ENCODE results near the gene CENPX.

Gene CENPX

GRCh38 chr17:82059272-82060000 lies 36.8 kb upstream of the CENPX start:
- Mint-ChIP-seq H3K27ac (no peak overlapping the region), H3K36me3 (peaks cover 5% of the 10 kb centered on the region), H3K4me1 (no peaks in the 10 kb centered on the region), H3K4me3 (no peak overlapping the region), H3K27me3 (no peaks in the 10 kb centered on the region), H3K9me3 (no peaks in the 10 kb centered on the region)
- DNase-seq (ENCODE audit: low spot score in 2 of 2) (no peak), ATAC-seq (ENCODE audit: low read depth) (no peak)

GRCh38 chr17:82058855-82059249 lies 36.2 kb upstream of the CENPX start:
- H3K4me3 Mint-ChIP-seq, result no peak overlapping the region
- DNase-seq (ENCODE audit: low spot score in 2 of 2) (no peak), ATAC-seq (ENCODE audit: low read depth) (no peak)
- no peaks in the 10 kb centered on the region for H3K4me1 Mint-ChIP-seq
- H3K36me3 Mint-ChIP-seq, result peaks cover 5% of the 10 kb centered on the region
- H3K27ac Mint-ChIP-seq, result no peak overlapping the region
- H3K27me3 Mint-ChIP-seq, result no peaks in the 10 kb centered on the region
- no peaks in the 10 kb centered on the region for H3K9me3 Mint-ChIP-seq

- H3K36me3 Mint-ChIP-seq, result peaks cover 5% of the 10 kb centered on the region
- ATAC-seq (ENCODE audit: low read depth) (no peak), DNase-seq (ENCODE audit: low spot score in 2 of 2) (no peak)
- no peaks in the 10 kb centered on the region for H3K4me1 Mint-ChIP-seq
- no peak overlapping the region for H3K4me3 Mint-ChIP-seq
- no peak overlapping the region for H3K27ac Mint-ChIP-seq
- H3K9me3 Mint-ChIP-seq, result no peaks in the 10 kb centered on the region
- no peaks in the 10 kb centered on the region for H3K27me3 Mint-ChIP-seq
These were observed 35.7 kb upstream of the CENPX start for GRCh38 chr17:82058230-82058854.

GRCh38 chr17:82056729-82057621 lies 34.3 kb upstream of the CENPX start:
- Mint-ChIP-seq H3K36me3 (peaks cover 5% of the 10 kb centered on the region), H3K4me1 (no peaks in the 10 kb centered on the region), H3K4me3 (no peak overlapping the region), H3K27ac (no peak overlapping the region), H3K27me3 (no peaks in the 10 kb centered on the region), H3K9me3 (no peaks in the 10 kb centered on the region)
- no peak for DNase-seq (ENCODE audit: low spot score in 2 of 2)
- no peak for ATAC-seq (ENCODE audit: low read depth)

- no peak overlapping the region for H3K4me3 Mint-ChIP-seq
- no peaks in the 10 kb centered on the region for H3K4me1 Mint-ChIP-seq
- H3K27me3 Mint-ChIP-seq, result no peaks in the 10 kb centered on the region
- H3K9me3 Mint-ChIP-seq, result no peaks in the 10 kb centered on the region
- H3K27ac Mint-ChIP-seq, result no peak overlapping the region
- H3K36me3 Mint-ChIP-seq, result peaks cover 5% of the 10 kb centered on the region
- no peak for ATAC-seq (ENCODE audit: low read depth)
- DNase-seq (ENCODE audit: low spot score in 2 of 2), result no peak
These were observed 33.5 kb upstream of the CENPX start for GRCh38 chr17:82055965-82056728.

- H3K4me3 Mint-ChIP-seq, result no peak overlapping the region
- H3K36me3 Mint-ChIP-seq, result peaks cover 5% of the 10 kb centered on the region
- H3K9me3 Mint-ChIP-seq, result no peaks in the 10 kb centered on the region
- ATAC-seq (ENCODE audit: low read depth), result no peak
- no peak overlapping the region for H3K27ac Mint-ChIP-seq
- peaks cover 5% of the 10 kb centered on the region for H3K4me1 Mint-ChIP-seq
- H3K27me3 Mint-ChIP-seq, result no peaks in the 10 kb centered on the region
- no peak for DNase-seq (ENCODE audit: low spot score in 2 of 2)
These were observed 32.6 kb upstream of the CENPX start for GRCh38 chr17:82055023-82055964.

GRCh38 chr17:82054351-82055022 lies 31.8 kb upstream of the CENPX start:
- Mint-ChIP-seq H3K9me3 (no peaks in the 10 kb centered on the region), H3K4me1 (peaks cover 8% of the 10 kb centered on the region), H3K36me3 (peaks cover 3% of the 10 kb centered on the region), H3K27me3 (no peaks in the 10 kb centered on the region), H3K27ac (no peak overlapping the region), H3K4me3 (no peak overlapping the region)
- ATAC-seq (ENCODE audit: low read depth) (no peak), DNase-seq (ENCODE audit: low spot score in 2 of 2) (no peak)

- Mint-ChIP-seq H3K4me1 (peaks cover 8% of the 10 kb centered on the region), H3K27me3 (no peaks in the 10 kb centered on the region), H3K9me3 (no peaks in the 10 kb centered on the region), H3K27ac (no peak overlapping the region), H3K4me3 (peak overlapping the region; percentile 66), H3K36me3 (peaks cover 3% of the 10 kb centered on the region)
- ATAC-seq (ENCODE audit: low read depth) (no peak), DNase-seq (ENCODE audit: low spot score in 2 of 2) (no peak)
These were observed 31.0 kb upstream of the CENPX start for GRCh38 chr17:82053556-82054263.

- H3K36me3 Mint-ChIP-seq, result peaks cover 5% of the 10 kb centered on the region
- H3K27me3 Mint-ChIP-seq, result no peaks in the 10 kb centered on the region
- H3K9me3 Mint-ChIP-seq, result no peaks in the 10 kb centered on the region
- ATAC-seq (ENCODE audit: low read depth) (no peak), DNase-seq (ENCODE audit: low spot score in 2 of 2) (no peak)
- H3K4me1 Mint-ChIP-seq, result peaks cover 8% of the 10 kb centered on the region
- H3K27ac Mint-ChIP-seq, result no peak overlapping the region
- H3K4me3 Mint-ChIP-seq, result peak overlapping the region; percentile 66
These were observed 30.5 kb upstream of the CENPX start for GRCh38 chr17:82053130-82053529.

- H3K27ac Mint-ChIP-seq, result no peak overlapping the region
These were observed 30.0 kb upstream of the CENPX start for GRCh38 chr17:82052638-82053059.

GRCh38 chr17:82051776-82052637 lies 29.3 kb upstream of the CENPX start, which contains the start of the genes GPS1 and RFNG:
TSS of gene GPS1 (plus strand) at chr17:82051898. CDS start at chr17:82051932, 34 bp downstream.
TSS of gene RFNG (minus strand) at chr17:82051811. CDS start at chr17:82051766, 45 bp downstream.
- peak within 1 kb of the TSS; percentile 86 for H3K27ac Mint-ChIP-seq
- DNase-seq (ENCODE audit: low spot score in 2 of 2), result peak; percentile 66 to 75
- H3K4me3 Mint-ChIP-seq, result peak within 1 kb of the TSS; percentile 92
- peaks cover 8% of the 10 kb centered on the region for H3K4me1 Mint-ChIP-seq
- ATAC-seq (ENCODE audit: low read depth), result peak; percentile 98
- no peaks in the 10 kb centered on the region for H3K27me3 Mint-ChIP-seq
- H3K36me3 Mint-ChIP-seq, result peaks cover 10% of the 10 kb centered on the region
- no peaks in the 10 kb centered on the region for H3K9me3 Mint-ChIP-seq

More at GRCh38 chr17:82052638-82053059, 30.0 kb upstream of the CENPX start:
- H3K9me3 Mint-ChIP-seq, result no peaks in the 10 kb centered on the region
- ATAC-seq (ENCODE audit: low read depth) (no peak), DNase-seq (ENCODE audit: low spot score in 2 of 2) (no peak)
- no peaks in the 10 kb centered on the region for H3K27me3 Mint-ChIP-seq
- peaks cover 6% of the 10 kb centered on the region for H3K36me3 Mint-ChIP-seq
- peaks cover 8% of the 10 kb centered on the region for H3K4me1 Mint-ChIP-seq
- H3K4me3 Mint-ChIP-seq, result peak overlapping the region; percentile 66
